Measurements from ENCODE around the gene PLPP6. TPM values are rescaled to one million over a fixed set of nuclear protein-coding genes. Genes with fewer than 3 reads are reported as not detected.

The PLPP6 gene
- total RNA-seq, 2 experiments from 2014 or later, result 5.2 to 6.0 TPM

DNA sequence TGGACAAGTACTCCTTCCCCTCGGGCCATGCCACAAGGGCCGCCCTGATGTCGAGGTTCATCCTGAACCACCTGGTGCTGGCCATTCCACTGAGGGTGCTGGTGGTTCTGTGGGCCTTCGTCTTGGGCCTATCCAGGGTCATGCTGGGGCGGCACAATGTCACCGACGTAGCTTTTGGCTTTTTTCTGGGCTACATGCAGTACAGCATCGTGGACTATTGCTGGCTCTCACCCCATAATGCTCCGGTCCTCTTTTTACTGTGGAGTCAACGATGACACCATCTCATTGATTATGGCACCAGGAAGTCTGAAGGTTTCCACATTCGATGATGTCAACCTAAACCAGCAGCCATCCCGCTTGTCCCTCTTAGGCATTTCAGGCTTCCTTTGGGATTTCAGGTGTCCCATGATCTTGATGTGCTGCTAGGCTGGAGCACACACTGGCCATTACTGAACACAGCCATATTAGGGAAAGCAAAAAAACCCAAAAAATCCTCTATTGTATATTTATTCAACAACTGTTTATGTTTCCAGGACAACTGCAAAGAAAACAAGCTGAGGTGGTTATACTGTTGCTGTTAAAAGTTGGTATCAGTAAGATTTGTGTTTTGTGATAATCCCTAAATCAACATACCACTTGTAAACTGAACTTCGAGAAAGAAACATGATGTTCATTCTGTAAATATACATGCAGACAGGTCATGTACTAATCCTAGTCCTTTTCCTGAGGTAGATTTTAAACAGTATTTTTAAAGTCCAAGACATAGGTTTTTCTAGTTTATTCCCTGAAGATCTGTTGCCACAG is 1.1 kb downstream of the PLPP6 start:
- H3K36me3 Mint-ChIP-seq (ENCODE audit: low read depth), result peaks cover 9% of the 10 kb centered on the region
- ATAC-seq, result no peak
- CTCF ChIA-PET, result interaction anchor here (0.6 to 1.8 kb wide), 5 partner anchors 8 to 77 kb away, joined by 4 to 8 read pairs (median 4); partner anchors contain the start of gene AK3
- H3K4me3 Mint-ChIP-seq, result peak overlapping the region; percentile 95
- POLR2A ChIA-PET, result interaction anchor here (0.6 to 1.7 kb wide), 4 partner anchors 16 to 317 kb away, joined by 3 to 8 read pairs (median 3); partner anchors contain the start of gene CDC37L1
- DNase-seq, result no peak
- peak overlapping the region; percentile 65 for H3K27ac Mint-ChIP-seq
- peaks cover 56% of the 10 kb centered on the region for H3K4me1 Mint-ChIP-seq (ENCODE audit: low read depth)
- no peaks in the 10 kb centered on the region for H3K9me3 Mint-ChIP-seq (ENCODE audit: insufficient read depth)
- H3K27me3 Mint-ChIP-seq (ENCODE audit: low read depth), result peaks cover 24% of the 10 kb centered on the region

DNA sequence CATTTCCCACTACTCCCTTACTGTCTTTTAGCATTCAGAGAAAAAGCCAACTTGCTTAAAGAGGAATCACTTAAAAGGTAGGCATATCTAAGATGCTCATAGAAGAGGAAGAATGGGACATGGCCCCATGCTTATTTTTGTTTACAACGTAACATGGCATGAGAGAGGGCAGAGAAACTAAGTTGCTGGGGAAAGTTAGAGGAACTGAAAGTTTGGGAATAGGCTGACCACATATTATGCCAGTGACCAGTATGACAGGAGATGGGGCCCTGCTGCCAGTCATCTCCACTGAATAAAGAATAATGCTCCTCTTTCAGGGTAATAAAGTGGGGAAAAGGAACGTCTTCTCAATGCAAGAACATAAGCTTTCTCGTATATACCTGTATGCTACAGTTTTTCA is 1.9 kb downstream of the PLPP6 start:
- no peak overlapping the region for H3K27ac Mint-ChIP-seq
- DNase-seq (no peak), ATAC-seq (no peak)
- H3K9me3 Mint-ChIP-seq (ENCODE audit: insufficient read depth), result no peaks in the 10 kb centered on the region
- POLR2A ChIA-PET, result interaction anchor here (0.7 kb wide), 1 partner anchor 401 kb away, joined by 3 read pairs; no protein-coding TSS in a partner anchor
- CTCF ChIA-PET, result interaction anchor here (0.5 to 2.1 kb wide), 4 partner anchors 20 to 358 kb away, joined by 3 to 4 read pairs (median 3); no protein-coding TSS in a partner anchor
- H3K36me3 Mint-ChIP-seq (ENCODE audit: low read depth), result peaks cover 9% of the 10 kb centered on the region
- H3K4me3 Mint-ChIP-seq, result no peak overlapping the region
- H3K27me3 Mint-ChIP-seq (ENCODE audit: low read depth), result peaks cover 28% of the 10 kb centered on the region
- H3K4me1 Mint-ChIP-seq (ENCODE audit: low read depth), result peaks cover 60% of the 10 kb centered on the region

DNA sequence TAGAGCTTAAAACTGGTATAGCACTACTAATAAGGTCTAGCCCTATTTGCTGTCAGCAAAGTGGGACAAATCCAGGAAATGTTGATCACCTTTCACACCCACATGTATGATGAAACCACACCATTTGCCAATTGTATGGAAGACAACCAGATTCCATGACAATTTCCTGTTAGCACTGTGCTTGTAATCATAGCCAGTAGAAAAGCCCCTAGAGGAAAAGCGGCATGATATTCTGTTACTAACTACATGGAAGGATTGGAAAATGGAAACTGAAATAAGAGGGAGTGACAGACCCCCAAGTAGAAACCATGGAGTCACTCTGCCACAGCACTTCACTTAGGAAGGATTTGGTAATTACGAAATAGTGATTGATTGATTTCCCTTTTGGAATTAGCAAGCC is 3.3 kb downstream of the PLPP6 start:
- Mint-ChIP-seq H3K27me3 (ENCODE audit: low read depth) (peaks cover 22% of the 10 kb centered on the region), H3K4me1 (ENCODE audit: low read depth) (peaks cover 66% of the 10 kb centered on the region), H3K27ac (no peak overlapping the region), H3K9me3 (ENCODE audit: insufficient read depth) (no peaks in the 10 kb centered on the region), H3K36me3 (ENCODE audit: low read depth) (peaks cover 9% of the 10 kb centered on the region), H3K4me3 (no peak overlapping the region)
- DNase-seq (no peak), ATAC-seq (no peak)
- CTCF ChIA-PET, result interaction anchor here (1.0 to 2.1 kb wide), 6 partner anchors 10 to 326 kb away, joined by 3 to 9 read pairs (median 4); no protein-coding TSS in a partner anchor
- POLR2A ChIA-PET, result interaction anchor here (0.6 to 2.2 kb wide), 3 partner anchors 14 to 75 kb away, joined by 3 to 10 read pairs (median 8); partner anchors contain the start of genes AK3 and CDC37L1

DNA sequence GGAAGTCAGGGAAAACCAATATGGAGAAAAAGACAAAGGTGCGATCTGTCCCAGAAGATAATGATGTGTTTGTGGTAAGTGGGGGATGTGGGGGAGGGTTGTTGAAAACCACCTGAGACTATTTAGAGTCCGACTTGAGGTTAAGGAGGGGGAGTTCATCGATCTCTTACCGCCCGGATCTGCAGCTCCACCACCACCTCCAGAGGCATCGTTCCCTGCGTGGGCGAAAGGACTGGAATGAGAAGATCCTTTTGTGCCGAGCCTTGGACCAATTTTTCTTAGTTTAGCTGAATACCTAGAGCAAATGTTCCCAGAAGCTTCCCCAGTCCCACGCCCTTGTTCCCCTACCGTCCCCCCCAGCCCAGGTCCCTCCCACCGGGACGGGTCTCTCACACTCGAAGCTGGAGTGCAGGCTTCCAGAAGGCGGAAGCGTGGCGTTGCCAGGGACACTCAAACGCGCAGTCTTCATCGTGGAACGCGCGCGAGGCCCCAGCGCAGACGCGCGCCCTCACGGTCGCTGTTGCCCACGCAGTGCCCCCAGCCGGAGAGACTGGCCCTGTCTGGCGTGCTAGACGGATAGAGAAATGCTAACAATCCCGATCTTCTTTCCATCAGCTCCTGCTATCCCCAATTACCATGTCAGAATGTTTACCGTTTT is 4.1 kb downstream of the PLPP6 start, which contains the start of gene SPATA6L:
TSS of gene SPATA6L (minus strand) at position 439 of the 658 bp plus-strand sequence. CDS start at position 209, 230 bp downstream.
- DNase-seq, result peak; percentile 45
- ChIA-PET POLR2A (interaction anchor here (0.6 to 2.2 kb wide), 3 partner anchors 13 to 74 kb away, joined by 3 to 10 read pairs (median 8); partner anchors contain the start of genes AK3 and CDC37L1), CTCF (interaction anchor here (0.9 to 2.1 kb wide), 8 partner anchors 9 to 327 kb away, joined by 3 to 9 read pairs (median 3); partner anchors contain the start of gene CDC37L1)
- peaks cover 72% of the 10 kb centered on the region for H3K4me1 Mint-ChIP-seq (ENCODE audit: low read depth)
- ATAC-seq, result peak; percentile 28
- H3K27ac Mint-ChIP-seq, result no peak within 1 kb of the TSS
- peaks cover 22% of the 10 kb centered on the region for H3K27me3 Mint-ChIP-seq (ENCODE audit: low read depth)
- no peaks in the 10 kb centered on the region for H3K9me3 Mint-ChIP-seq (ENCODE audit: insufficient read depth)
- H3K4me3 Mint-ChIP-seq, result peak within 1 kb of the TSS; percentile 73
- peaks cover 9% of the 10 kb centered on the region for H3K36me3 Mint-ChIP-seq (ENCODE audit: low read depth)

DNA sequence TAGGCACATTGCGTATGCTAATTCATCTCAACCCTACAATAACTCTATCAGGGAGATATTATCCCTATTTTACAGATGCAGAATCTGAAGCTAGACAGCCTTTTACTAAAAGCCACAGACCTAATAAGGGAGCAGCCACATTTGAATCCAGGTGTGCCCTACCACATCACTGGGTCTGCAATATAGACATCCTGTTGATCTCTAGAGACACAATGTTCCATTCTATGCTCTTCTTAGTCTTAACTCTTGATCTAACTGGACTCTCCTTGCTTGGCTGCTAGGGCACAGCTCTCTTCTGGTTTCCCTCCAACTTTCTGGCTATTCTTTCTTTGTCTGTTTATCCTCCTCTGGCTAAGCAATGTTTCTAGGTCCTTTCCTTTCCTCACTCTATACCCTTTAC is 5.6 kb downstream of the PLPP6 start:
- Mint-ChIP-seq H3K27me3 (ENCODE audit: low read depth) (peaks cover 22% of the 10 kb centered on the region), H3K27ac (no peak overlapping the region), H3K4me1 (ENCODE audit: low read depth) (peaks cover 64% of the 10 kb centered on the region), H3K9me3 (ENCODE audit: insufficient read depth) (no peaks in the 10 kb centered on the region), H3K36me3 (ENCODE audit: low read depth) (peaks cover 9% of the 10 kb centered on the region), H3K4me3 (no peak overlapping the region)
- ChIA-PET CTCF (interaction anchor here (0.8 kb wide), 1 partner anchor 63 kb away, joined by 3 read pairs; no protein-coding TSS in a partner anchor), POLR2A (interaction anchor here (0.8 kb wide), 1 partner anchor 12 kb away, joined by 3 read pairs; the partner anchor contains the start of gene CDC37L1)
- DNase-seq, result no peak
- ATAC-seq, result peak; percentile 24

DNA sequence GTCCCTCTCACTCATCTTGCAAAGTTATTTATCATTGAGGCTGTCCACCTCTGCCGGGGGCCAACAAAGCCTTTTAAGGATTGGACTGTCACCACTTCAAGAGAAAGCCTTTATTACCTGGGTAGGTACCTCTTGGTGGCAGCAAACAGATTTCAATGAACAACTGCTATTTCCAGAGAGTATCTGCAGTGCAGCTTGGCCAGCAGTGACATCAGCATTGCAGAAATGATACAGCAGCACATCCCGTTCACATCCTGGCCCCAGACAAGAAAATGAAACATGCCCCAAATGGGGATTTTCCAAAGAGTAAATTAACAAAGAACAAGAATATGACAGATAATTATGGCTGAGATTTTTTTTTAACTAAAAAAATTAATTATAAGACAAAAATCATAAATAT is 6.5 kb downstream of the PLPP6 start:
- no peaks in the 10 kb centered on the region for H3K9me3 Mint-ChIP-seq (ENCODE audit: insufficient read depth)
- ChIA-PET POLR2A (no interaction called here), CTCF (interaction anchor here (1.3 kb wide), 1 partner anchor 72 kb away, joined by 3 read pairs; no protein-coding TSS in a partner anchor)
- no peak overlapping the region for H3K4me3 Mint-ChIP-seq
- peaks cover 22% of the 10 kb centered on the region for H3K27me3 Mint-ChIP-seq (ENCODE audit: low read depth)
- DNase-seq (no peak), ATAC-seq (no peak)
- H3K27ac Mint-ChIP-seq, result no peak overlapping the region
- peaks cover 55% of the 10 kb centered on the region for H3K4me1 Mint-ChIP-seq (ENCODE audit: low read depth)
- H3K36me3 Mint-ChIP-seq (ENCODE audit: low read depth), result peaks cover 4% of the 10 kb centered on the region

DNA sequence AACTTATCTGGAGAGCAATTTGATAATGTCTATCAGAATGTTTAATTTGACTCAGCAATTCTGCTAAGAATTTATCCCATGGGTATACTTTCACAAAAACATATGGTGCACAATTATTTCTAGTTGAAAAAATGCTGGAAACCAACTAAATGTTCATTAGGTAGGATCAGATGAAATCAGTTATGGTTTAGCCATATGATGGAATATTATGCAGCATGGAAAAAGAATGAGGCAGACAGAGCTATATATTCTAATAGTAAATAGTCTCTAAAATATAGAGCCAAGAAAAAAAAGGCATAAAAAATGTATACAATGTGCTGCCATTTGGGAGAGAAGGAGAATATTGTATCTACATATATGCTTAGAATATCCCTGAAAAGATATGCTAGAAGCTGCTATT is 7.8 kb downstream of the PLPP6 start:
- POLR2A ChIA-PET, result no interaction called here
- Mint-ChIP-seq H3K27ac (no peak overlapping the region), H3K9me3 (ENCODE audit: insufficient read depth) (no peaks in the 10 kb centered on the region), H3K4me3 (no peak overlapping the region), H3K27me3 (ENCODE audit: low read depth) (peaks cover 17% of the 10 kb centered on the region), H3K4me1 (ENCODE audit: low read depth) (peaks cover 45% of the 10 kb centered on the region), H3K36me3 (ENCODE audit: low read depth) (no peaks in the 10 kb centered on the region)
- DNase-seq (no peak), ATAC-seq (no peak)
- CTCF ChIA-PET, result interaction anchor here (1.3 to 2.7 kb wide), 2 partner anchors 8 to 71 kb away, joined by 3 to 7 read pairs; partner anchors contain the start of gene PLPP6

DNA sequence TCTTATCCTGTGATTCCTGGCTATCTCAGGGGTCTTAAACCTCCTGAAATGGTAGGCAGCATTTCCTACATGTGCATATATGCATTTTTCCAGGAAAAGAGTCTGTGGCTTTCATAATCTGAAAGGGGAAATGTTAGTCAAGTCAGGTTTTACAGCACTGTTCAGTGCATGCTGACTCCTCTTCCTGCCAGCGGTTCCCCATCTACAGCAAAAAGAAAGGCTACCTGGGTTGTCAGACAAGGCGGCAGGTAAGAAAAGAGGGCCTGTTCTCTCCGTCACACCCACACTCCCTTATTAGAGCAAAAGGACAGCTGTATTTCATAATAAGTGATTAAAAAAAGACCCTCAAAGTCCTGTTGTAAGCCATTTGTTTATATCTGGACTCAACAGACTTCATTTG is 8.5 kb downstream of the PLPP6 start:
- no peak for ATAC-seq
- no peaks in the 10 kb centered on the region for H3K9me3 Mint-ChIP-seq (ENCODE audit: insufficient read depth)
- H3K4me3 Mint-ChIP-seq, result no peak overlapping the region
- H3K4me1 Mint-ChIP-seq (ENCODE audit: low read depth), result peaks cover 40% of the 10 kb centered on the region
- peaks cover 15% of the 10 kb centered on the region for H3K27me3 Mint-ChIP-seq (ENCODE audit: low read depth)
- CTCF ChIA-PET, result interaction anchor here (2.7 kb wide), 1 partner anchor 8 kb away, joined by 7 read pairs; the partner anchor contains the start of gene PLPP6
- no peaks in the 10 kb centered on the region for H3K36me3 Mint-ChIP-seq (ENCODE audit: low read depth)
- DNase-seq, result no peak
- peak overlapping the region; percentile 16 for H3K27ac Mint-ChIP-seq
- POLR2A ChIA-PET, result no interaction called here

DNA sequence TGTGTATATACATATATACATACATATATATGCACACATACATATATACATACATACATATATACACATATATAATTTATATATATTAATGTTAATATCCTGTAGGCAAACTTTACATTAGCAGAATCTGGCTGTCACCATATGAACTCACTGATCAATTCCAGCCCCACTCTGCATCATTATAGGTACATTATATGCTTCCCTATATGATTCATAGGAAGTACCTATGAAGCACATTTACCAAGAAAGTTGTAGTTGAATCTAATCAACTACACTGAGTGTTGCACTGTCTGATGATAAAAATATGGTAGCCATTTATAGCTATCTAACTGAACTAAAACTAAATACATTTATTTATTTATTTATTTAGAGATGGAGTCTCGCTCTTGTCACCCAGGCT is 9.6 kb downstream of the PLPP6 start:
- ChIA-PET CTCF (interaction anchor here (2.7 kb wide), 1 partner anchor 10 kb away, joined by 7 read pairs; the partner anchor contains the start of gene PLPP6), POLR2A (no interaction called here)
- Mint-ChIP-seq H3K4me3 (no peak overlapping the region), H3K9me3 (ENCODE audit: insufficient read depth) (no peaks in the 10 kb centered on the region), H3K27me3 (ENCODE audit: low read depth) (peaks cover 15% of the 10 kb centered on the region), H3K4me1 (ENCODE audit: low read depth) (peaks cover 28% of the 10 kb centered on the region), H3K36me3 (ENCODE audit: low read depth) (peaks cover 2% of the 10 kb centered on the region), H3K27ac (no peak overlapping the region)
- DNase-seq (no peak), ATAC-seq (no peak)

DNA sequence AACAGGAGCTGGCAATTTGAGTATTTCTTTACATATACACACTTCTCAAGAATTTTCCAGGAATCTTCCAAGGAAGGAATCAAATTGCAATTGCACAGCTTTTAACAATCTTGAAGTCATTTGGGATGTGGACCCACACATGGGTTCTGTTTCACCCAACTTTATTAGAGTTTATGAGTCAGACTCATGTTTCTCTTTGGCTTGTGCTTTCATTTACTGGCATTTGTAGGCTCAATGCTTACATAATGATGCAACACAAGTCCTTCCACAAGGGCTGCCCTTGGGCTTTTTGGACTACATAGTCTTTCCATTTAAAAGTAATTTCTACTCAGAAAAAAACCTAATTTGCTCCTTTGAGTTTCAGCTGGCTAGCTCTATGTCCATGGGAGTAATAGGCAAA is 12.7 kb downstream of the PLPP6 start:
- H3K4me3 Mint-ChIP-seq, result no peak overlapping the region
- H3K27ac Mint-ChIP-seq, result no peak overlapping the region
- H3K4me1 Mint-ChIP-seq (ENCODE audit: low read depth), result peaks cover 14% of the 10 kb centered on the region
- ChIA-PET POLR2A (no interaction called here), CTCF (interaction anchor here (1.8 kb wide), 1 partner anchor 9 kb away, joined by 8 read pairs; the partner anchor contains the start of gene SPATA6L)
- H3K27me3 Mint-ChIP-seq (ENCODE audit: low read depth), result peaks cover 5% of the 10 kb centered on the region
- H3K36me3 Mint-ChIP-seq (ENCODE audit: low read depth), result peaks cover 2% of the 10 kb centered on the region
- ATAC-seq (no peak), DNase-seq (no peak)
- H3K9me3 Mint-ChIP-seq (ENCODE audit: insufficient read depth), result no peaks in the 10 kb centered on the region

DNA sequence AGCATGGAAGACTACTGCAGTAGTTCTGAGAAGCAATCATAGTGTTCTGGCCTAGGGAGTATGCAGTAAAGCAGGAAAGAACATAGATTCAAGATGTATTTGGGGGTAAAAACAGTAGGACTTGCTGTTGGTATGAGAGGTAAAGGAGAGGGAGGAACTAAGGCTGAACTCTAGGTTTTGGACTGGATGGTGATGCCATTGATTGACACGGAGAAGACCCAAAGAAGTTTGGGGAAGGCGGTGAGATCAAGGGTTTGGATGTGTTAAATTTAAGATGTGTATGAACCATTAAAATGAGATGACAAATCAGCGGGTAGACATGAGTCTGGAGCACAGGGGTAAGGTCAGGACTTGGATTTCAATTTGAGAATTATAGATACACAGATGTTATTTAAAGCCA is 15.3 kb downstream of the PLPP6 start:
- Mint-ChIP-seq H3K27ac (no peak overlapping the region), H3K27me3 (ENCODE audit: low read depth) (peaks cover 5% of the 10 kb centered on the region), H3K9me3 (ENCODE audit: insufficient read depth) (no peaks in the 10 kb centered on the region), H3K4me3 (no peak overlapping the region), H3K4me1 (ENCODE audit: low read depth) (no peaks in the 10 kb centered on the region), H3K36me3 (ENCODE audit: low read depth) (peaks cover 2% of the 10 kb centered on the region)
- DNase-seq (no peak), ATAC-seq (no peak)
- ChIA-PET POLR2A (no interaction called here), CTCF (interaction anchor here (0.6 to 1.3 kb wide), 2 partner anchors 15 to 799 kb away, joined by 3 to 4 read pairs; partner anchors contain the start of gene PLPP6)
